ENCODE results near the gene SERTAD1. TPM values are rescaled to one million over a fixed set of nuclear protein-coding genes. Genes with fewer than 3 reads are reported as not detected.
"Not testable (repeated sequence)": the region's sequence is repeated elsewhere in the genome, so short reads cannot be mapped to it uniquely, and the experiment has no call there.

Gene SERTAD1
- total RNA-seq, 1 donor from 2014 or later = 18.0 TPM

DNA sequence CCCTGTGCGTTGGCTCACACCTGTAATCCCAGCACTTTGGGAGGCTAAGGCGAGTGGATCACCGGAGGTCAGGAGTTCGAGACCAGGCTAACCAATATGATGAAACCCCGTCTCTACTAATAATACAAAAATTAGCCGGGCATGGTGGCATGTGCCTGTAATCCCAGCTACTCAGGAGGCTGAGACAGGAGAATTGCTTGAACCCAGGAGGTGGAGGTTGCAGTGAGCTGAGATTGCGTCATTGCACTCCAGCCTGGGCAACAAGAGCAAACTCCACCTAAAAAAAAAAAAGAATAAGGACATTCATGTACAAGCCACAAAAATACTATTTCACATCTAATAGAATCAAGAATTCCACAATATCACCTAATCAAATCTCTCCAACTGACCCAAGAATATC lies 2.4 kb upstream of the SERTAD1 start:
- ATAC-seq; intact Hi-C loops (cut with DNase I); DNase-seq (ENCODE audit: low spot score): not testable (repeated sequence)

DNA sequence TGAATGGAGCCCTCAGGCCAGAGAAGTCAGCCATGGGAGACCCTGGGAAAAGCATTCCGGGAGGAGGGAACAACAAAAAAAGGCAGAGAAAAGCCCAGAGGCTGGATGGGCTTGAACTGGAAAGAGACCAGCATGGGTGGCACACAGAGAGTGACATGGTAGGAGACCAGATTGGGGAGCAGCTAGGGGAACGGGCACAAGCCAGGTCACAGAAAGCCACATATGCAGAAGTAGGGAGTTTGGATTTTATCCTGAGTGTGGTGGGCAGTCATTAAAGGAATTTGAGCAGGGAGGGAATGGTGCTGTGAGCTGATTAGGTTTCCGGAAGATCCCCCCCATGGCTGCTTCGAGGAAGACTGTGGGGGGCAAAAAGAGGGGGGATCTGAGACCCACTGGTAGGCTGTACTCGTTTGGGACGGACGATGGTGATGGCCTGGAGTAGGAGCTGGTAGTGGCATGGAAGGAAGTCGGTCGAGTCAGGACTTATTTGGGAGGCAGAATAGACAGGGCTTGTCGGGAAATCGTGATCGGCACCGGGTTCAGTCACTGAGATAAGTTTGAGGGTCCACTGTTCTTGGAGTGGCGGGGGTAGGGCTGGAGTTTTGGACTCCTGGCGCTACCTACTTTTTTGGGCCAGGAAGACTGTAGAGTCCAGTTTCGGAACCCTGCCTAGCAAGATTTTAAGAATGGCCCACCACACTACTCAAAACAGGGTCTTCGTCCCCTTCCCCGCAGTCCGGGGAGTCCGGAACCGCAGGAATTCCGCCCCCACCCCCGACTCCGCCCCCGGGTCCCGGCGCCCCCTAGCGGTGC lies 949 bp downstream of the SERTAD1 start:
- ATAC-seq (peak; percentile 3), DNase-seq (ENCODE audit: low spot score) (no peak)
- intact Hi-C loops (cut with DNase I) = no loop called here

DNA sequence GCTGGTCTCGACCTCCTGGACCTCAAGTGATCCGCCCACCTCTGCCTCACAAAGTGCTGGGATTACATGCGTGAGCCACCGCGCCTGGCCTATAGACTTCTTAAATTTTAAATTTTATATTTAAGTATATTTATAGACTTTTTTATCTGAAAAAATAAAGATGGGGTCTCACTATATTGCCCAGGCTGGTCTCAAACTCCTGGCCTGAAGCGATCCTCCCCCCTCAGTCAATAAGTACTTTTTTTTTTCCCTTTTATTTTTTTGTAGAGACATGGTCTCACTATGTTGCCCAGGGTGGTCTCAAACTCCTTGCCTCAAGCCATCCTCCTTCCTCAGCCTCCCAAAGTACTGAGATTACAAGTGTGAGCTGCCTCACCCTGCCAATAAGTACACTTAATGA lies 1.9 kb downstream of the SERTAD1 start:
- ATAC-seq (no peak), DNase-seq (ENCODE audit: low spot score) (no peak)
- intact Hi-C loops (cut with DNase I) = no loop called here

DNA sequence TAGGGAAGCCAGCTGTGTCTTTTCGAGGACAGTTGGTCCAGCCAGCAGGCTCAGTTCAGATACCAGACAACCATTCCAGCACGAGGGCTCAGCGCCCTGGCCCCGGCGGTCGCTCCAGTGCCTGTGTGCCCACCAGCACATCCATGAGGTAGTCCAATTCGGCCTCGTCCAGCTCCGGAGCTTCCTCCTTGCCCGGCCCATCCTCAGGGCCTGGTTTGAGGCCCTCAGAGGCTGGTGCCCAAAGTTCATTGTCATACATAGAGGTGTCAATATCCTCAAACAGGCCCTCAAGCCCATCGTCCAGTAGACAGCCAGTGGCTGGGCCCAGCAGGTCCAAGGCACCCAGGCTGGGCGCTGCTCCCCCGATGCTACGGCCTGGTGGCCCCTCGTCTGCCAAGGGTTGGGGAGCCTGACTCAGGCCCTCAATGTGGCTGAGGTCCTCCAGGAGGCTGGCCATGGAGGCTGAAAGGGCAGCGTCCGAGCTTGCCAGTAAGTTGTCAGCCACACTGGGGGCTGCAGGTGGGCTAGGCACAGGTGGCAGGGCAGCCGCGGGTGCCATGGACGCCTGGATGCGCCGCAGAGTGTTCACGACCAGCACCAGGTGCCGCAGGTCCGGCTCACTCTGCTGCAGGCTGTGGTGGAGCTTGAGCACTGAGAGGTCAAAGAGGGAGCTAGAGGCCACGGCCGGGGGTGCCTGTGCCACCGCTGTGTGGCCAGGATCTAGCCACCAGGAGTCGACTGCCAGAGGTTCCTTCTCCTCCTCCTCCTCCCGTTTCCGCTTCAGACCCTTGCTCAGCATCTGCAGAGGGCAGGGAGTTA lies 2.8 kb downstream of the SERTAD1 start:
- no peak for ATAC-seq
- intact Hi-C loops (cut with DNase I) = no loop called here
- DNase-seq (ENCODE audit: low spot score) = no peak

DNA sequence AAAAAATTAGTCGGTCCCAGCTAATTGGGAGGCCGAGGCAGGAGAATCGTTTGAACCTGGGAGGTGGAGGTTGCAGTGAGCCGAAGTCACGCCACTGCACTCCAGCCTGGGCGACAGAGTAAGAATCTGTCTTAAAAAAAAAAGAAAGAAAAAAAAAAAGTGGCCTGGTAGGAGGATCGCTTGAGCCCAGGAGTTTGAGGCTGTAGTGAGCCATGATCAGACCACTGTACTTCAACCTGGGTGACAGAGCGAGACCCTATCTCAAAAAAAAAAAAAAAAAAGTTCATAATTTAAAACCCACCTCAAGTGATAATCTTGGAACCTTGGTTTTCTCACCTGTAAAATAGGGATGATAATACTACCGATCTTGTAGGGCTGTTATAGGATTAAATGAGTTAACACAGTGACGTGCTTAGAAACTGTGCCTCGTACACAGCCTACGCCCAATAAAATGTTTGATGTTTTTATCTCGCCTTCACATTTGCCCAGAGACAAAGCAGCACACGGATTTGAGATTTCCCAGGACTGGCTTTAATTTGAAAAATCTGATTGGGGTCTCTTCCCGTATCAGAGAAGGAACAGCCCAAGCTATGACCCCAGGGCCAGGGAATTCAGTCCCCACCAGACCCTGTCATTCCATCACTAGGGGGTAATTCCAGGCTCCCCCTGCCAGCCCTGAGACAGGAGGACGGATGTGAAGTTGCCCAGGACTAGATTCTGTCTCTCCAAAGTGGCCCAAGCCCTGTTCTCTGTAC lies 3.6 kb downstream of the SERTAD1 start:
- ATAC-seq (no peak), DNase-seq (ENCODE audit: low spot score) (no peak)
- intact Hi-C loops (cut with DNase I) = no loop called here

DNA sequence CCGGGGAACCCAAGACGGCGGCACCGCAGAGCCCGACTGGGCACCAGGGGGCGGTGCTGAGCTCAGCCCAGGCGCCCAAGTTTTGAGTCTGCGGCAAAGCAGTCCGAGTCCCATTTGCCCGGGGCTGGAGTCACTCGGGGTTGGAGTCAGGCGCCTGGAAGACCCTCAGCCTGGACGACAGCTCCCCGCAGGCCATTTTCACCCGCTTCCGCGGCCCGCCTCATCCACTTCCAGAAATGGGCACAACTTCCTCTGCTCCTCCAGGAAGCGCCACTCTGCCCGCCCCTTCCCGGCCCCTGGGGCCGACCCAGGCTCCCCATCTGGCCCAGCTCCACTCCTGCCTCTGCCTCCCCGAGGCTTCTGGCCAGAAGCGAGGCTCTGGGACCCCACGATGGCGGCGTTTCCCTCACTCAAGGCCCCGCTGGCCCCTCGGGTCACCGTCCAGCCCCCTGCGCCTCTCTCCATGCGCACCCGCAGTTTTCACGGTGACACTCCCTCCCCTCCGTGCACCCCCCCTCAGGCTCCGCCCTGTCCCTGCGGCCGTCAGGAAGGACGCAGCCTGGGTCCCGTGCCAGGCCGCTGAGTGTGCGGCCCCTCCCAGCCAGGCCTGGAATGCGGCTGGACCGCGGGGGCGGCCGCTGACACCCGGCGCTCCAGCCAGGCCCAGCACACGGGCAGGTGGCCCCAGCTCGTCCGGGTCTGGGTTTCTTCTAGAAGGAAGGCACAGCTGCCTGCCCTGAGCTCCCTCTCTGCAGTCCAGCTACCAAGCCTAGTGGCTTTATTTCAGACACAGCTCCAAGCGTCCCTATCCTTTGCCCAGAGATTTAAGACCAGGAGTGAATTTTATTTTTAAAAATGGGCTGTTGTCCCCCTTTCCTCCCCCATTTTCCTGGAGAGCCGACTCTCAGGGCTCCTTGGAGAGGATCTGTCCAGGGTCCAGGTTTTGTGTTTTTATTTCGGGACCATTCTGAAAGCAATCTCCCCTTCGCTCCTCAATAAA lies 4.7 kb downstream of the SERTAD1 start:
- ATAC-seq (peak; percentile 90), DNase-seq (ENCODE audit: low spot score) (peak; percentile 95)
- intact Hi-C loops (cut with DNase I) = no loop called here

DNA sequence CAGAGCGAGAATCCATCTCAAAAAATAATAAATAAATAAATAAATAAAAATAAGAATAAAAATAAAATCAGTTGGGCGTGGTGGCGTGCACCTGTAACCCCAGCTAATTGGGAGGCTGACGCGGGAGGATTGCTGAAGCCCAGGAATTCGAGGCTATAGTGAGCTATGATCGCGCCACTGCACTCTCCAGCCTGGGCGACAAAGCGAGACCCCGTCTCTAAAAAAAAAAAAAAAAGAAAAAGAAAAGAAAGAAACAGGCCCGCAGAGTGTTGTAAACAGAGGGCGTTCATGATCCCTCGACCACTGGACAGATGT lies 5.4 kb downstream of the SERTAD1 start:
- intact Hi-C loops (cut with DNase I) = no loop called here
- DNase-seq (ENCODE audit: low spot score) (no peak), ATAC-seq (no peak)

DNA sequence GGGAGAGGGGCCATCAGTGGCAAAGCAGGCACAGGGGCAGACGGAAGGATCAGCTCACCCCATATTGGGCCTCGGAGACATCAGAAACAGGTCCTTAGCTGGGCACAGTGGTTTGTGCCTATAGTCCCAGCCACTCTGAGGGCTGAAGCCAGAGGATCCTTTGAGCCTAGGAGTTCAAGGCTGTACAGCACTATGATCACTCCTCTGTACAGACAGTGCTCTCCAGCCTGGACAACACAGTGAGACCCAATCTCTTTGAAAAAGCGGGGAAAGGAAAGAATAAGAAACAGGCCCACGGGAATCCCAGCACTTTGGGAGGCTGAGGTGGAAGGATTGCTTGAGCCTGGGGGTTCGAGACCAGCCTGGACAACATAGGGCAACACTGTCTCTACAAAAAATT lies 6.0 kb downstream of the SERTAD1 start:
- ATAC-seq (no peak), DNase-seq (ENCODE audit: low spot score) (no peak)
- intact Hi-C loops (cut with DNase I) = no loop called here

DNA sequence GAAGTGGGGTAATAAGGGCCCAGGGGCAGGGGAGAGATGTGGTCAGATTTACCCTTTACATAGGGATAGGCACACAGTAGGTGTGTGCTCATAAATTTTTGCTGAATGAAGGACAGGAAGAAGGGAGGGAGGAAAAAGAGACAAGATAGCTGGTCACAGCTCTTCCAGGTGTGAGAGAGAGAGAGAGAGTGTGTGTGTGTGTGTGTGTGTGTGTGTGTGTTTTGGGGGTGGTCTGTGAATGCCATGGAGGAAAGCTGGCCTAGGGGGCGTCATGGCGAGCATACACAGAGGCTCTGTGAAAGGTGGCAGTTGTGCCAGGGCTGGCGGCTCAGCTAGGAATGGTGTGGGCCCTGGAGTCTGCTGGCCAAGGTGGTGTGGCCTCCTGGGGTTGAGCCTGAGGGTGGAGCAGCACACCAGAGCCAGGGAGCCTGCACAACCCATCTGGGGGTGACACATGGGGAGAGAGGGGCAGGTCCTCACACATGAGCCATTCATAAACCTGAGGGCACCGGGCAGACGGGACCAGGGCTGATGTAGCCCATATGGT lies 6.7 kb downstream of the SERTAD1 start:
- ATAC-seq = no peak

DNA sequence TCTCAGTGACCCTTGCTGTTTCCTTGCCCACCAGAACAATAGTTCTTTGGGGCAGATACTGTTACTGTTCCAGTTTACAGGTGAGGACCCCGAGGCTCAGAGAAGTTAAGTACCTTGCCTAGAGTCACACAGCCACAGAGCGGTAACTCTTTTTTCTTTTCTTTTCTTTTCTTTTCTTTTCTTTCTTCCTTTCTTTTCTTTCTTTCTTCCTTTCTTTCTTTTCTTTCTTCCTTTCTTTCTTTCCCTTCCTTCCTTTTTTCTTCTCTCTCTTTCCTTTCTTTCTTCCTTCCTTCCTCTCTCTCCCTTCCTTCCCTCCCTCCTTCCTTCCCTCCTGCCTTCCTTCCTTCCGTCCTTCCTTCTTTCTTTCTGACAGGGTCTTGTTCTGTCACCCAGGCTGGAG lies 7.8 kb downstream of the SERTAD1 start:
- intact Hi-C loops (cut with DNase I) = no loop called here
- DNase-seq (ENCODE audit: low spot score) = no peak
- ATAC-seq = no peak

More for the DNA sequence above, 6.7 kb downstream of the SERTAD1 start:
- intact Hi-C loops (cut with DNase I) = no loop called here
- no peak for DNase-seq (ENCODE audit: low spot score)

DNA sequence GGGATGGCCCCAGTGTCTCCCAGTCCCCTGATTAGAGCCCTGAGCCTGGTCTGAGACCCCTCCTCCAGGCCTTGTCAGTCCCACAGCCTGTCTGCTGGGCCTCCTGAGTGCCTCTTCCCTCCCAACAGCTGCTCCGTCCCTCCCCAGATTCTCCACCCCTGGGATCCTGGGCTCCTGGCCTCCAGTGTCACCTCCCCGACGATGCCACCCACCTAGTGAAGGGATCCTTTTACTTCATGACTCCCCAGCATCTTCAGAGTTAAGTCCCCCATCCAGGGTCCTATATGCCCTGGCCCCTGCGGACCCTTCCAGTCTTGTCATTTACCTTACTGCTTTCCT lies 8.2 kb downstream of the SERTAD1 start:
- no peak for ATAC-seq
- DNase-seq (ENCODE audit: low spot score) = no peak
- intact Hi-C loops (cut with DNase I) = no loop called here

DNA sequence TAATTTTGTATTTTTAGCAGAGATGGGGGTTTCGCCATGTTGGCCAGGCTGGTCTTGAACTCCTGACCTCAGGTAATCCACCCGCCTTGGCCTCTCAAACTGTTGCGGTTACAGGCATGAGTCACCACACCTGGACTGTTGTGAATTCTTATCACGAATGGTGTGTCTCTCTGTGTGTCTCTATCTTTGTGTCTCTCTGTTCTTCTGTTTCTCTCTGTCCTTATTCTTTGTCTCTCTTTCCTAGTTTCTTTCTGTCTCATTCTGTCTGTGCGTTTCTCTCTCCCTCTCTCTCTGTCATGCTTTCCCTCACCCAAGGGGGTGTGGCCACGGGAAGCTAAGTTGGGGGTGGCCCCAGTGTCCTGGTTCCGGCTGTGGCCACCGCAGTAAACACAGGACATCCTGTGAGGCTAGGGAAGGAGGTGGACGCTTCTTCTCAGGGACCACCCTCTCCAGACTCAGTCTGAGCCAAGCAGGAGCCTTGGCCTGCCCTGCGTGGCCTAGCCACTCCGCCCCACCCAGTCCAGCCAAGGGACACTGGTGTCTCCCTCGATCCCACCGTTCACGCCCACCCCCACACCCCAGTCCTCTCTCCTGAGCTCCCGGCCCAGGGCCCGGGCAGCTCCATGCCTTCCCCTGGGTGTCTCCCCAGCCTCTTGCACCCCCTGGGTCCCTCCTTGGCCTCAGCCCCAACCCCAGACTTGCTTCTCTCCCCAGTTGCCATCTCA lies 8.7 kb downstream of the SERTAD1 start:
- DNase-seq (ENCODE audit: low spot score) = no peak
- intact Hi-C loops (cut with DNase I) = no loop called here
- peak; percentile 27 for ATAC-seq

DNA sequence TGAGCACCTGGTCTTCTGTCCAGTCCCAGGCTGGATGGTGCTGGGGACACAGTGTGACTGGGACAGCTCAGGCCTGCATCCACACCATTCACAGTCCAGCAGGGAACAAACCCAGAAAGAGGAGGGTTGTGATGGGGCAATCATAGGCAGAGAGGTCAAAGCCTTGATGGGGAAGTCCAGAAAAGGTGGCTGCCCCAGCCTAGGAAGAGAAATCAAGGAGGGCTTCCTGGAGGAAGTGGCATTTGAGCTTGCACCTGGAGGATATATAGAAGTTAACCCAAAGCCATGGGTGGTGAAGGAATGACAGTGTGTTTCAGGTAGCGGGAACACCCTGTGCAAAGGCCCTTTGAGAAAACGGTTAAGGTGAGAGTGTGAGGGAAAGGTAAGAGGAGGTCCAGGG lies 10.0 kb downstream of the SERTAD1 start:
- intact Hi-C loops (cut with DNase I) = no loop called here
- DNase-seq (ENCODE audit: low spot score) (no peak), ATAC-seq (no peak)

DNA sequence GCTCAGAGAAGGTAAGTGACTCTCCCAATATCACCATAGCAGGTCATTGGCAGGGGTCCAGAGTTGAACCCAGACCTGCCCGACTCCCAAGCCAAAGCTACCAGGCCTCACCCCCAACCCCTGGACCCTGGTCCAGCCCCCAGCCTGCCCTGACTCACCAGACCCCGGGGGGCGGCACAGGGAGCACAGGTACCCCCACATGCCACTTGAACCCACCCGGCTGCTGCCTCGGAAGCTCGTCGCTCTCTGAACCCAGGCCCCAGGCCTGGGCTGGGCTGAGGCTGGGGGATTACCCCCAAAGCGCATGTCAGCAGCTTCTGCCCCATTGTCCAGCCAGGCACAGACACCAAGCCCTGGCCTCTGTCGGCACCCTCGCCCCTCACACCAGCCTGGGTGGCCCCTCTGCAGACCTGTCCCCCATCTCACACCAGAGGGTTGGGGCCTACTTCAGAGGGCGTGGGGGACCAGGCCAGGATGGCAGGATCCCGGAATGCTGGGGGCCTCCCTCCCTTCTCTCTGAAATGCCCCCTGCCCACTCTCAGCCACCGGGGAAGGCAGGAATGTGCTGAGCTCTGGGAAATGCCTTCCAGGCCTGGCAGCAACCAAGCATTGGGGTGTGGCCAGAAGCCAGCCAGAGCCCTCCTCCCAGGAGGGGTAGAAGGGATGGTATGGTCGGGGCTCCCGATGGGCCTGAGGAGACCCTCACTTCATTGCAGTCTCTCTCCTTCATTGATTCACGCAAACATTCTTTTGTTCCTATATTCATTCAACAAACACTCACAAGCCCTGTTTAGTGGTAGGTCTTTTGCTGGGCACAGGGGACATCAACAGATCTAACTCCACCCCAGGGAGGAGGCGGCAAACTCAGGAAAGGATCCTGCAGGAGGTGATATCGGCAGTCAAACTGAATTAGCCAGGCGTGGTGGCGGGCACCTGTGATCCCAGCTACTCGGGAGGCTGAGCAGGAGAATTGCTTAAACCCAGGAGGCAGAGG lies 11.0 kb downstream of the SERTAD1 start:
- DNase-seq (ENCODE audit: low spot score) (no peak), ATAC-seq (peak; percentile 27)
- intact Hi-C loops (cut with DNase I) = no loop called here

DNA sequence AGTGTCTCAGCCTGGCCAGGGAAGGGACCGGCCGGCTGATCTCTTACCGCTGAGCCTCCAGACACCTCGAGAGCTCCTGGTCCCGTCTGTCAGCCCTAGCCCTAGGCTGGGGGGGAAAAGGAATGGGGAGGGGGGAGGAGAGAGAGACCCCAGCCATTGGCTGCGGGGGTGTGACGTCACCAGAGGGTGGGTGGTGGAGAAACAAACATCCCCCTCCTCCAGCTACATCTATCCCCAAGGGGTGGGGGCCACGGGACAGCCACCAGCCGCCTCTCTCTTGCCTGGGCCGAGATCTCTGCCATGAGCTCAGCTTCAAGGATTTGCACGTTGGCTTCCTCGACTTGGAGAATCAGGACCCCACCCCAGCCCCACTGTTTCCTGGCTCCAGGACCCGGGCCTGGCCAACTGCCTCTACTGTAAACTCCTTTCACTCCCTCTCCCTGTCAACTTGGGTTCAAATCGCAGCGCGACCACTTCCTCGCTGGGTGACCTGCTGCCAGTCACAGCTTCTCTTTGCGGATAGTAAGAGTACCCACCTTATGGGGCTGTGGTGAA lies 12.4 kb downstream of the SERTAD1 start, which contains the start of gene PRX:
Gene PRX, minus strand, starts transcription at position 88 of the 555 bp plus-strand sequence. CDS start 5,446 bp downstream, outside the sequence.
- peak; percentile 85 for DNase-seq (ENCODE audit: low spot score)
- peak; percentile 37 for ATAC-seq
- intact Hi-C loops (cut with DNase I) = no loop called here

DNA sequence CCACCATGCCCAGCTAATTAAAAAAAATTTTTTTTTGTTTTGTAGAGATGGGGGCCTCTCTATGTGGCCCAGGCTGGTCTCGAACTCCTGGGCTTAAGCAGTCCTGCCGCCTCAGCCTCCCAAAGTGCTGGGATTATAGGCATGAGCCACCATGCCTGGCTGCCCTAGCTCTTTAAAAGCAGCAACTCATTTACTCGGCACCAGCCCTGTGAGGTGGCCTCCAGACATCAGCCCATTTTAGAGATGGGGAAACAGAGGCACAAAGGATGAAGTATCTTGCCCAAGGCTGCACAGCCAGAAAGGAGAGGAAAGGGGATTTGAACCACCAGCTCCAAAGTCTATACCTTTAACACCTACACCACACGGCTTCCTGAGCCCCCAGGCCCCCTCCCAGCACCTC lies 12.9 kb downstream of the SERTAD1 start:
- intact Hi-C loops (cut with DNase I) = no loop called here
- ATAC-seq = no peak
- no peak for DNase-seq (ENCODE audit: low spot score)
